Adrenal gland (tissue), 5 donors: Measurements from ENCODE around the gene CUEDC1.

ENCODE experiments used
- POLR2A ChIP-seq, 2 donors: fragments of 450-650 bp; IDR thresholded peaks; one replicate each; pipeline ENCODE4 v1.6.1; 2017; ENCODE audit warnings: antibody characterized with exemption in 2 of 2, mild to moderate bottlenecking in 2 of 2, moderate library complexity in 1 of 2
- TF ChIP-seq, protein P1 (sequence below), 6 experiments: fragments of 450-650 bp in 4 of 6; fragments of 200-600 bp in 2 of 6; sonication (generic) in 1 of 6; IDR thresholded peaks; 1 replicate in 5 of 6; 2 replicates in 1 of 6; pipeline versions ENCODE4 v1.5.1 to v1.8.0; 2016 to 2021; ENCODE audit warnings: antibody characterized with exemption in 6 of 6, mild to moderate bottlenecking in 2 of 6, moderate library complexity in 1 of 6
- donor health status: DM: no; HTN: no; CAD: no.

DNA sequence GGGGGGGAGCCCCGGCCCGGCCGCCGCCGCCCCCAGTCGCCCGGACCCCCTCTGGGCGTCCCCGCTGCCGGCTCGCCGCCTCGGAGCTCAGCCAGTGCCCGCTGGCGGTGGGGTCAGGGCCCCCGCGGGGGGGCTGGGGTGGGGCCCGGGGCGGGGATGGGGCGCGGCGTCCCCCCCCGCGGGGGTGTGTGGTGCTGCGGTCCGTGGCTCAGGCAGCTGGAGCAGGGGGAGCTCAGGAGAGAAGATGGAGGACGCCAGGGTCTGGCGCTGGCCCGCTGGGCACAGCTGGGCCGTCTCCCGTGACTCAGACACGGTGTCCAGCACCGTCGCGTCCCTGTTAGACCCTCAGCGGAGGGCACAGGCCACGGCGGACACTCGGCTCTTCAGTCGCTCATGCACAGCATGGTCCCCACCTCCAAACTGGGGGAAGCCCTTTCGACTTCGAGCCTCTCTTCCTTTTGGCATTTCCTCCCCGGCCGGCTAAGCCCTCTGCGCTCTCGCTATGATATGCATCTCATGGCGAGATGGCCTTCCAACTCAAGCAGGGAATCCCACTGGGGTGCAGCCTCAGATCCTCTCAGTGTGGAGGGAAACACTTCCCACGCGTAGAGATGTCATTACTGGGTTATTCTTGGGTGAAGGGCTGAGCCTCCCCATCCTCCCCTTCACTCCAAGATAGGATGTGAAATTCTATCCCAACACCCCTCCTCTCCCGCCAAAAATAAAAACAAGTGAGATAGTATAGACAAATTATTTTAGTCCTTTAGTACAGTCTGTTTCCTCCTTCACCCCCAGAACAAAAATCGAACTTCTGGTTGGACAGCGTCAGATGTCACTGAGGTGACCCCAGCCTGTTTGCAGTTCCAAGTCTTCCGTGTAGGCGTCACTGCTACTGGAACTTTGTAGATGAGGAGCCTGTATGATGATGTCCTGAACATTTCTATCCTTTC is 33.4 kb upstream of the CUEDC1 start:
- TF ChIP-seq, protein P1, sequence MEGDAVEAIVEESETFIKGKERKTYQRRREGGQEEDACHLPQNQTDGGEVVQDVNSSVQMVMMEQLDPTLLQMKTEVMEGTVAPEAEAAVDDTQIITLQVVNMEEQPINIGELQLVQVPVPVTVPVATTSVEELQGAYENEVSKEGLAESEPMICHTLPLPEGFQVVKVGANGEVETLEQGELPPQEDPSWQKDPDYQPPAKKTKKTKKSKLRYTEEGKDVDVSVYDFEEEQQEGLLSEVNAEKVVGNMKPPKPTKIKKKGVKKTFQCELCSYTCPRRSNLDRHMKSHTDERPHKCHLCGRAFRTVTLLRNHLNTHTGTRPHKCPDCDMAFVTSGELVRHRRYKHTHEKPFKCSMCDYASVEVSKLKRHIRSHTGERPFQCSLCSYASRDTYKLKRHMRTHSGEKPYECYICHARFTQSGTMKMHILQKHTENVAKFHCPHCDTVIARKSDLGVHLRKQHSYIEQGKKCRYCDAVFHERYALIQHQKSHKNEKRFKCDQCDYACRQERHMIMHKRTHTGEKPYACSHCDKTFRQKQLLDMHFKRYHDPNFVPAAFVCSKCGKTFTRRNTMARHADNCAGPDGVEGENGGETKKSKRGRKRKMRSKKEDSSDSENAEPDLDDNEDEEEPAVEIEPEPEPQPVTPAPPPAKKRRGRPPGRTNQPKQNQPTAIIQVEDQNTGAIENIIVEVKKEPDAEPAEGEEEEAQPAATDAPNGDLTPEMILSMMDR (IDR thresholded peaks at IDR 0.05) = peak in 1 of 6 experiments; percentile 7
- TF ChIP-seq POLR2A (IDR thresholded peaks at IDR 0.05) = peak in 1 of 2 donors; percentile 71
